H9 (cell line): ENCODE data around the gene CCNJL. TPM values are rescaled to one million over a fixed set of nuclear protein-coding genes. Genes with fewer than 3 reads are reported as not detected.

Experiments
- DNase-seq: peaks from one replicate; pipeline ENCODE4 v3.0.0-alpha.2; 2017
- H2AFZ ChIP-seq: one replicate; pipeline ENCODE4 v1.6.1; 2013; ENCODE audit warnings: mild to moderate bottlenecking, low read length, control low read depth, moderate library complexity
- H2AK5ac ChIP-seq: 2 replicates; pipeline ENCODE4 v1.6.1; 2013; ENCODE audit warnings: low read length, control low read depth, mixed read lengths; ENCODE audit not compliant: insufficient read length
- H2BK120ac ChIP-seq: one replicate; pipeline ENCODE4 v1.6.1; 2013; ENCODE audit warnings: low read depth, mild to moderate bottlenecking, low read length, control low read depth, inconsistent platforms; ENCODE audit not compliant: poor library complexity, severe bottlenecking
- H2BK12ac ChIP-seq: 2 replicates; pipeline ENCODE4 v1.6.1; 2013; ENCODE audit warnings: low read length, control low read depth, mixed read lengths, low read depth; ENCODE audit not compliant: insufficient read length
- H2BK15ac ChIP-seq: 2 replicates; pipeline ENCODE4 v1.6.1; 2013; ENCODE audit warnings: low read depth, low read length, control low read depth
- H2BK20ac ChIP-seq: one replicate; pipeline ENCODE4 v1.6.1; 2013; ENCODE audit warnings: low read depth, mild to moderate bottlenecking, low read length, control low read depth, inconsistent platforms; ENCODE audit not compliant: poor library complexity, severe bottlenecking
- H2BK5ac ChIP-seq: 2 replicates; pipeline ENCODE4 v1.6.1; 2013; ENCODE audit warnings: low read length, control low read depth, mixed read lengths; ENCODE audit not compliant: insufficient read length
- H3K14ac ChIP-seq: 2 replicates; pipeline ENCODE4 v1.6.1; 2013; ENCODE audit warnings: low read length, control low read depth; ENCODE audit not compliant: insufficient read depth
- H3K18ac ChIP-seq: 2 replicates; pipeline ENCODE4 v1.6.1; 2013; ENCODE audit warnings: low read depth, mild to moderate bottlenecking, mixed read lengths, low read length, control low read depth; ENCODE audit not compliant: insufficient read length
- H3K23ac ChIP-seq: 2 replicates; pipeline ENCODE4 v1.6.1; 2013; ENCODE audit warnings: low read length, control low read depth, mixed read lengths, low read depth; ENCODE audit not compliant: insufficient read length
- H3K23me2 ChIP-seq: 2 replicates; pipeline ENCODE4 v1.6.1; 2013; ENCODE audit warnings: low read depth, mild to moderate bottlenecking, mixed read lengths, low read length, control low read depth; ENCODE audit not compliant: insufficient read length, poor library complexity, severe bottlenecking
- H3K27ac ChIP-seq: 2 replicates; pipeline ENCODE4 v1.5.1; 2013; ENCODE audit warnings: low read length, control low read depth, mixed read lengths, low read depth; ENCODE audit not compliant: insufficient read length
- H3K27me3 ChIP-seq: 2 replicates; pipeline ENCODE4 v1.6.1; 2013; ENCODE audit warnings: low read length, control low read depth, inconsistent platforms; ENCODE audit not compliant: insufficient read depth
- H3K4ac ChIP-seq: 2 replicates; pipeline ENCODE4 v1.6.1; 2013; ENCODE audit warnings: low read depth, mild to moderate bottlenecking, control low read depth, inconsistent platforms, low read length, moderate library complexity
- H3K4me1 ChIP-seq: 2 replicates; pipeline ENCODE4 v1.6.1; 2013; ENCODE audit warnings: low read length, control low read depth, inconsistent platforms; ENCODE audit not compliant: insufficient read depth
- H3K4me2 ChIP-seq: 2 replicates; pipeline ENCODE4 v1.6.1; 2013; ENCODE audit warnings: low read length, control low read depth, mixed read lengths; ENCODE audit not compliant: insufficient read length, insufficient read depth
- H3K56ac ChIP-seq: 2 replicates; pipeline ENCODE4 v1.6.1; 2013; ENCODE audit warnings: low read depth, mild to moderate bottlenecking, mixed read lengths, low read length, control low read depth; ENCODE audit not compliant: insufficient read length
- H3K79me1 ChIP-seq: 2 replicates; pipeline ENCODE4 v1.6.1; 2013; ENCODE audit warnings: low read depth, mild to moderate bottlenecking, moderate library complexity, low read length, control low read depth, inconsistent platforms; ENCODE audit not compliant: insufficient read depth, poor library complexity, severe bottlenecking
- H3K79me2 ChIP-seq: 2 replicates; pipeline ENCODE4 v1.6.1; 2013; ENCODE audit warnings: low read length, control low read depth, inconsistent platforms; ENCODE audit not compliant: insufficient read depth
- H3K9ac ChIP-seq: 2 replicates; pipeline ENCODE4 v1.6.1; 2013; ENCODE audit warnings: low read length, control low read depth, mixed read lengths; ENCODE audit not compliant: insufficient read length; ENCODE audit errors: extremely low read depth
- H3K9me3 ChIP-seq: one replicate; pipeline ENCODE4 v1.6.1; 2013; ENCODE audit warnings: low read depth, low read length, inconsistent platforms; ENCODE audit not compliant: control insufficient read depth
- H3T11ph ChIP-seq: one replicate; pipeline ENCODE4 v1.6.1; 2013; ENCODE audit warnings: mild to moderate bottlenecking, low read length, control low read depth, inconsistent platforms
- H4K20me1 ChIP-seq: one replicate; pipeline ENCODE4 v1.6.1; 2013; ENCODE audit not compliant: control insufficient read depth, insufficient read length, insufficient read depth
- H4K5ac ChIP-seq: 2 replicates; pipeline ENCODE4 v1.6.1; 2013; ENCODE audit warnings: low read depth, mild to moderate bottlenecking, mixed read lengths, low read length, control low read depth; ENCODE audit not compliant: insufficient read length
- H4K8ac ChIP-seq: replicated peaks from 2 replicates; pipeline ENCODE4 v1.6.1; 2013; ENCODE audit warnings: low read length, control low read depth, mixed read lengths, low read depth; ENCODE audit not compliant: insufficient read length
- H4K91ac ChIP-seq: 2 replicates; pipeline ENCODE4 v1.6.1; 2013; ENCODE audit warnings: low read depth, mild to moderate bottlenecking, moderate library complexity, mixed read lengths, low read length, control low read depth; ENCODE audit not compliant: insufficient read length
- H3K27ac Mint-ChIP-seq, 3 experiments: 2 replicates in 2 of 3; 3 replicates in 1 of 3; pipeline ENCODE4 v1.8.0; 2020 to 2021; ENCODE audit warnings: mixed read lengths in 3 of 3, mild to moderate bottlenecking in 1 of 3, moderate library complexity in 1 of 3
- H3K27me3 Mint-ChIP-seq: 2 replicates; pipeline ENCODE4 v1.8.0; 2021; ENCODE audit warnings: low read depth, mild to moderate bottlenecking, moderate library complexity, mixed read lengths
- H3K36me3 Mint-ChIP-seq, 3 experiments: 2 replicates in 2 of 3; 3 replicates in 1 of 3; pipeline ENCODE4 v1.8.0; 2020 to 2021; ENCODE audit warnings: low read depth in 3 of 3, mixed read lengths in 3 of 3; ENCODE audit not compliant: insufficient read depth in 1 of 3
- H3K4me1 Mint-ChIP-seq, 2 experiments: 2 replicates each; pipeline ENCODE4 v1.8.0; 2020; ENCODE audit warnings: mixed read lengths in 2 of 2
- H3K4me3 Mint-ChIP-seq, 2 experiments: 2 replicates in 1 of 2; 3 replicates in 1 of 2; pipeline ENCODE4 v1.8.0; 2020 to 2021; ENCODE audit warnings: mild to moderate bottlenecking in 2 of 2, mixed read lengths in 2 of 2, moderate library complexity in 1 of 2
- H3K9me3 Mint-ChIP-seq, 2 experiments: 2 replicates in 1 of 2; 3 replicates in 1 of 2; pipeline ENCODE4 v1.8.0; 2020; ENCODE audit warnings: mild to moderate bottlenecking in 2 of 2, mixed read lengths in 2 of 2, moderate library complexity in 1 of 2
- WGBS: extraction: QIAGEN DNeasy Blood & Tissue Kit; methylation state at CpG from one replicate; pipeline ENCODE4 v1.1.7; 2013; ENCODE audit warnings: missing lambda C conversion rate, low lambda C conversion rate, mixed read lengths; ENCODE audit not compliant: insufficient read length; ENCODE audit errors: extremely low coverage; 5-methylcytosine and 5-hydroxymethylcytosine counted together
- total RNA-seq: library from RNA; stranded (reverse); gene quantifications from 2 replicates; pipeline ENCODE4 v1.2.1, GENCODE V29; 2021
- TF ChIP-seq, protein P1 (sequence below): fragments of 200-600 bp; sonication (generic); conservative IDR thresholded peaks from 3 replicates; pipeline ENCODE4 v1.8.0; 2021; ENCODE audit warnings: antibody characterized with exemption, mild to moderate bottlenecking

Gene CCNJL
- total RNA-seq, 1 experiment from 2014 or later, result 26.9 TPM

DNA sequence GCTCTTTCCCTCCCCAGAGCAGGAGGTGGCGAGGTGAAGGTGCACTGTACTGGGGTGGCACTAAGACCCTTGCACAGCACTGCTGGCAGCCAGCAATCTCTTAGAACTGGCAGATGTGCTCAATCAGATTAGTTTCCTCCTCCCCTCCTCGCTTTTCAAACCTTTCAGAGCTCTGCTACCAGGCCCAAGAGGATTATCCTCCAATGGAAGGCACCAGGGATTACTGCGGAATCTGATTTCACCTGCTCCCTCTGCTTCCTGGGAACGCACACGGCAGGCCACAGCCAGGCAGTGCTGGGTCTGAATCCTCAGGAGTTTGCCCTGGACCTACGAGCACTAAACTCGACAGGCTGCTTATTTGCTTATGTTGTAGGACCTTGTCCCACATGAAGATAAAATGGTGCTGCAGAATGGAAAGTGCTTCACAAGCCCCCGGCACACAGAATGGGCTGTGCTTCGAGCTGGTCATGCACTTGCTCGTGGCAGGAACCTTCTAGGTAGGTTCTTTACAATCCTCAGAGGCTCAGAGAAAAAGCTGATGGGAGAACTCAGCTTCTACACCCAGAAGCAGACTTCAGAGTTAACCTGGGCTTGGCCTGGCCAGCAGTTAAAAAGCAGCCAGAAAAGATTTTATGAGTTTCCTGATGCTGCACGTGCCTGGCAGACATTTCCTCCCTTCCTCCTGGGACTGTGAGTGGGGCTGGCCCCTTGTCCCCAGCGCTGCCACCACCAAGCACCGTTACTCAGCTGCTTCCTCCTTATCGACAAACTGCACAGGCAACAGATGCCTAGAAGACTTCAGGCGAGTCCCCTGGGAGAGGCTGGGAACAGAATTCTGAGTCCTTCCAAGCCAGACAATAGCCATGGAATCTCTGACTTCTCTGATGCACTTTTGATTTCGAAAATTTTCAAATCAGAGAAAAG is 50.0 kb downstream of the CCNJL start:
- WGBS, result no CpG with 5 or more reads among the region's 16 CpGs
- Histone ChIP-seq H2BK5ac (no peak overlapping the region), H3K27me3 (no peaks in the 10 kb centered on the region), H3K4me1 (peaks cover 6% of the 10 kb centered on the region; the same call in 1 of the 2 replicates), H3K56ac (no peak overlapping the region), H4K8ac (no peak overlapping the region), H2AK5ac (no peak overlapping the region), H2AFZ (no peak overlapping the region), H3K79me1 (peaks cover 2% of the 10 kb centered on the region), H3K79me2 (no peaks in the 10 kb centered on the region), H3K4ac (no peak overlapping the region), H2BK15ac (no peak overlapping the region), H2BK20ac (no peak overlapping the region), H3K23ac (no peak overlapping the region), H4K20me1 (no peaks in the 10 kb centered on the region), H3K27ac (no peak overlapping the region), H3K9me3 (no peaks in the 10 kb centered on the region), H3K14ac (no peak overlapping the region), H3K4me2 (no peak overlapping the region), H4K5ac (no peak overlapping the region), H4K91ac (no peak overlapping the region), H2BK12ac (no peak overlapping the region), H3K9ac (no peak overlapping the region), H3T11ph (no peak overlapping the region), H2BK120ac (no peak overlapping the region), H3K23me2 (no peaks in the 10 kb centered on the region), H3K18ac (no peak overlapping the region)
- Mint-ChIP-seq H3K9me3 (no peaks in the 10 kb centered on the region), H3K27ac (peak overlapping the region; percentile 86 to 92 (median 88)), H3K27me3 (no peaks in the 10 kb centered on the region), H3K36me3 (peaks cover 24 to 27% (median 27%) of the 10 kb centered on the region in 3 experiments; a peak in 6 of 7 replicates), H3K4me3 (no peak overlapping the region; a peak in 1 of 5 replicates), H3K4me1 (peaks cover 59 to 70% of the 10 kb centered on the region in 2 experiments)
- DNase-seq, result no peak
- TF ChIP-seq, protein P1, sequence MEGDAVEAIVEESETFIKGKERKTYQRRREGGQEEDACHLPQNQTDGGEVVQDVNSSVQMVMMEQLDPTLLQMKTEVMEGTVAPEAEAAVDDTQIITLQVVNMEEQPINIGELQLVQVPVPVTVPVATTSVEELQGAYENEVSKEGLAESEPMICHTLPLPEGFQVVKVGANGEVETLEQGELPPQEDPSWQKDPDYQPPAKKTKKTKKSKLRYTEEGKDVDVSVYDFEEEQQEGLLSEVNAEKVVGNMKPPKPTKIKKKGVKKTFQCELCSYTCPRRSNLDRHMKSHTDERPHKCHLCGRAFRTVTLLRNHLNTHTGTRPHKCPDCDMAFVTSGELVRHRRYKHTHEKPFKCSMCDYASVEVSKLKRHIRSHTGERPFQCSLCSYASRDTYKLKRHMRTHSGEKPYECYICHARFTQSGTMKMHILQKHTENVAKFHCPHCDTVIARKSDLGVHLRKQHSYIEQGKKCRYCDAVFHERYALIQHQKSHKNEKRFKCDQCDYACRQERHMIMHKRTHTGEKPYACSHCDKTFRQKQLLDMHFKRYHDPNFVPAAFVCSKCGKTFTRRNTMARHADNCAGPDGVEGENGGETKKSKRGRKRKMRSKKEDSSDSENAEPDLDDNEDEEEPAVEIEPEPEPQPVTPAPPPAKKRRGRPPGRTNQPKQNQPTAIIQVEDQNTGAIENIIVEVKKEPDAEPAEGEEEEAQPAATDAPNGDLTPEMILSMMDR, result no peak
